Calu3 (cell line): Measurements from ENCODE around the gene UHMK1. TPM values are rescaled to one million over a fixed set of nuclear protein-coding genes. Genes with fewer than 3 reads are reported as not detected.

Experiments
- BruUV-seq: library from RNA; stranded (reverse); fragments of 400-500 nt; replicated peaks from 2 replicates; lab custom pipeline; 2021; lab: Mats Ljungman, UMichigan
- CTCF ChIA-PET: fragments of 300-600 bp; sonication (Branson Sonifier 250); formaldehyde crosslinking; loops from one replicate; lab custom pipeline; 2022; ENCODE audit warnings: antibody characterized with exemption; lab: Charles Lee
- DNase-seq: peaks from one replicate; pipeline ENCODE4 v3.0.0; 2022
- H3K27ac Mint-ChIP-seq: one replicate; pipeline ENCODE4 v1.8.0; 2022; ENCODE audit warnings: mixed read lengths; ENCODE audit not compliant: unreplicated experiment
- H3K27me3 Mint-ChIP-seq: one replicate; pipeline ENCODE4 v1.8.0; 2022; ENCODE audit warnings: mixed read lengths; ENCODE audit not compliant: unreplicated experiment
- H3K36me3 Mint-ChIP-seq: one replicate; pipeline ENCODE4 v1.8.0; 2022; ENCODE audit warnings: mild to moderate bottlenecking, moderate library complexity, mixed read lengths; ENCODE audit not compliant: insufficient read depth, unreplicated experiment
- H3K4me1 Mint-ChIP-seq: one replicate; pipeline ENCODE4 v1.8.0; 2022; ENCODE audit warnings: mild to moderate bottlenecking, low read depth, mixed read lengths; ENCODE audit not compliant: unreplicated experiment
- H3K4me3 Mint-ChIP-seq: one replicate; pipeline ENCODE4 v1.8.0; 2022; ENCODE audit warnings: mild to moderate bottlenecking, low read depth, moderate library complexity, mixed read lengths; ENCODE audit not compliant: unreplicated experiment
- H3K9me3 Mint-ChIP-seq: one replicate; pipeline ENCODE4 v1.8.0; 2022; ENCODE audit warnings: low read depth, mixed read lengths; ENCODE audit not compliant: unreplicated experiment
- intact Hi-C: fragments of 100-400 bp; cut with micrococcal nuclease; formaldehyde crosslinking; loops from one replicate; pipeline ENCODE4 v1.10.0; 2022; ENCODE audit not compliant: unreplicated experiment
- total RNA-seq: library from RNA; stranded (reverse); gene quantifications from 2 replicates; pipeline ENCODE4 v1.2.3, GENCODE V29; 2022
- TF ChIP-seq, protein P1 (sequence below): fragments of 200-600 bp; IDR thresholded peaks from one replicate; pipeline ENCODE4 v1.8.0; 2022; ENCODE audit warnings: antibody characterized with exemption; ENCODE audit not compliant: unreplicated experiment

UHMK1 gene
- total RNA-seq, 1 experiment from 2014 or later = 98.1 TPM

DNA sequence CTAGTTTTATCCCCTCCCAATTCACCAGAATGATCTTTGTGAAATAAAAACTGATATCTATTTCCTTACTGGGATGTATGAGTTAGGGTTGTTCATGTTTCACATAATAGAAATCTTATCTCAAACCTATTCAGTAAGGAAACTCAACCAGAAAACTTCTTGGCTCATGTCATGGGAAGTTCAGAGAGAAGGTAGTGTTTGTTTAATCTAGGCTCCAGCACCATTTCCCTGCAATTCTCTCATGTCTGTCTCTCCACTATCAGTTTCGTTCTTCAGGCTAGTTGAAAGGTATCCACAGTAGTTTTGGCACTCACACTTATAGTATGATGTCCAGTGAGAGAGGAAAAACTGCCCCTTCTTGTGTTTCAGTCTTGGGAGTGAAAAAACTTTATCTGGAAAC is 34.6 kb upstream of the UHMK1 start:
- no peak overlapping the region for H3K27ac Mint-ChIP-seq
- H3K36me3 Mint-ChIP-seq = no peaks in the 10 kb centered on the region
- DNase-seq = no peak
- H3K4me1 Mint-ChIP-seq = peaks cover 8% of the 10 kb centered on the region
- TF ChIP-seq, protein P1, sequence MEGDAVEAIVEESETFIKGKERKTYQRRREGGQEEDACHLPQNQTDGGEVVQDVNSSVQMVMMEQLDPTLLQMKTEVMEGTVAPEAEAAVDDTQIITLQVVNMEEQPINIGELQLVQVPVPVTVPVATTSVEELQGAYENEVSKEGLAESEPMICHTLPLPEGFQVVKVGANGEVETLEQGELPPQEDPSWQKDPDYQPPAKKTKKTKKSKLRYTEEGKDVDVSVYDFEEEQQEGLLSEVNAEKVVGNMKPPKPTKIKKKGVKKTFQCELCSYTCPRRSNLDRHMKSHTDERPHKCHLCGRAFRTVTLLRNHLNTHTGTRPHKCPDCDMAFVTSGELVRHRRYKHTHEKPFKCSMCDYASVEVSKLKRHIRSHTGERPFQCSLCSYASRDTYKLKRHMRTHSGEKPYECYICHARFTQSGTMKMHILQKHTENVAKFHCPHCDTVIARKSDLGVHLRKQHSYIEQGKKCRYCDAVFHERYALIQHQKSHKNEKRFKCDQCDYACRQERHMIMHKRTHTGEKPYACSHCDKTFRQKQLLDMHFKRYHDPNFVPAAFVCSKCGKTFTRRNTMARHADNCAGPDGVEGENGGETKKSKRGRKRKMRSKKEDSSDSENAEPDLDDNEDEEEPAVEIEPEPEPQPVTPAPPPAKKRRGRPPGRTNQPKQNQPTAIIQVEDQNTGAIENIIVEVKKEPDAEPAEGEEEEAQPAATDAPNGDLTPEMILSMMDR = no peak
- no peaks in the 10 kb centered on the region for H3K9me3 Mint-ChIP-seq
- CTCF ChIA-PET = no interaction called here
- BruUV-seq = no TSS peak
- no peak overlapping the region for H3K4me3 Mint-ChIP-seq
- H3K27me3 Mint-ChIP-seq = peaks cover 7% of the 10 kb centered on the region
- intact Hi-C loops = no loop called here

DNA sequence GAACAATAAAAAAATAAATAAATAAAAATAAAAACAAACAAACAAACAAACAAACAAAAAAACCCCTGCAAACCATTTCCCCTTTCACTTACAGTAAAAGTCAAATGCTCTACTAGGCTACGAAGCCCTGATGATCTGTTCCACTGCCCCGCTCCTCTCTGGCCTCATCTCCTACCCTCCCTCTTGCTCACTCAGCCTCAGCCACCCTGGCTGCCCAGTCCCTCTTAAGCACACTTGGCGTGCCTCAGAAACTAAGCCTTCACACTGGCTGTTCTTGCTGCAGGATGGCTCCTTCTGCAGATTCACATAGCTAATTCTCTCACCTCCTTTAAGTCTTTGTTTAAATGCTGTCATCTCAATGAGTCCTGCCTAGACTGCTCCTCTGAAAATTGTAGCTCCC is 30.8 kb upstream of the UHMK1 start:
- H3K9me3 Mint-ChIP-seq = no peaks in the 10 kb centered on the region
- DNase-seq = no peak
- peaks cover 6% of the 10 kb centered on the region for H3K4me1 Mint-ChIP-seq
- no peaks in the 10 kb centered on the region for H3K36me3 Mint-ChIP-seq
- CTCF ChIA-PET = no interaction called here
- H3K27ac Mint-ChIP-seq = no peak overlapping the region
- BruUV-seq = no TSS peak
- no peak overlapping the region for H3K4me3 Mint-ChIP-seq
- peaks cover 17% of the 10 kb centered on the region for H3K27me3 Mint-ChIP-seq
- TF ChIP-seq, protein P1 = no peak
- intact Hi-C loops = no loop called here

DNA sequence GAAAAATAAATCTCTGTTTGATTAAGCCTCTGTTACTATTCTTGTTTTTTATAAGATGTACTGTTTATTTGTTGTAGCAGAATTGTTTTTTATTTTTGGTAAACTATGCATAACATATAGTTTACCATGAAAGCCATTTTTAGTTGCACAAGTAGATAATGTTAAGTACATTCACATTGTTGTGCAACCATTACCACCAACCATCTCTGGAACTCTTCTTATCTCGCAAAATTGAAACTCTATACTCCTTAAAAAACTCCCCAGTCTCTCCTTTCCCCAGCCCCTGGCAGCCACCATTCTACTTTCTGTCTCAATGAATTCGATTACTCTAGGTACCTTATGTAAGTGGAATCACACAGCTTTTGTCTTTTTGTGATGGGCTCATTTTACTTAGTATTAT is 27.4 kb upstream of the UHMK1 start:
- CTCF ChIA-PET = no interaction called here
- no peaks in the 10 kb centered on the region for H3K9me3 Mint-ChIP-seq
- TF ChIP-seq, protein P1 = no peak

DNA sequence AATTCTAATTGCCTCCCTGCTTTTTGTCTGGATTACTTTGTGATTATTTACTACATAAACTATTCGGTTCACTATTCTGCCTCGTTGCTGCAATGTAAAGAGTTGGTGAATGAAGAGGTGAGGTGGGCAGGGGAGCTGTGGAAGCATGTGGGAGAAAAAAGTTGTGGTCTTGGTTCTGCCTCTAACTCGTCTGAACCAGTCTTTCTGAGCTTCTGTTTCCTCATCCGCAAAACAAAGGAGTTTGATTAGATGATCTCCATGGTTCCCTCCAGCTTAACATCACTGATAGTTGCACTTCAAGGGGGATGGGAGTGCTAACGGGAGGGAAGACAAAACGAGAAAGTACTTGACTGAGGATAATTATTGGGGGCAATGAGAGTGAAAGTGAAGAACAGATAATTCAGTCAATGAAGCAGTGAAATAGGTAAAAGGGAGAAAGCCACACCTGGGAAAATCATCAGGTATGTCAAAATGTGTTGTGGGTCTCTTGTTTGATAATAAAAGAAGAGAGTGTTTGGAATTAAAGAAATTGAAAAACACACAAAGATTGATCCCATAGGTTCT is 26.2 kb upstream of the UHMK1 start:
- Mint-ChIP-seq H3K36me3 (no peaks in the 10 kb centered on the region), H3K4me1 (no peaks in the 10 kb centered on the region), H3K27me3 (peaks cover 12% of the 10 kb centered on the region), H3K4me3 (no peak overlapping the region), H3K27ac (no peak overlapping the region), H3K9me3 (no peaks in the 10 kb centered on the region)
- TF ChIP-seq, protein P1 = no peak
- no peak for DNase-seq
- intact Hi-C loops = no loop called here
- BruUV-seq = no TSS peak
- CTCF ChIA-PET = interaction anchor here (1.1 kb wide), 1 partner anchor 415 kb away, joined by 3 read pairs; no protein-coding TSS in a partner anchor

More for the DNA sequence above, 27.4 kb upstream of the UHMK1 start:
- no TSS peak for BruUV-seq
- no peak for DNase-seq
- Mint-ChIP-seq H3K4me3 (no peak overlapping the region), H3K4me1 (no peaks in the 10 kb centered on the region), H3K36me3 (no peaks in the 10 kb centered on the region), H3K27me3 (peaks cover 12% of the 10 kb centered on the region), H3K27ac (no peak overlapping the region)
- intact Hi-C loops = no loop called here
